ENCODE data around the gene TM9SF4. TPM values are rescaled to one million over a fixed set of nuclear protein-coding genes. Genes with fewer than 3 reads are reported as not detected.

TM9SF4 gene
- total RNA-seq, 2 donors from 2014 or later: 77.2 to 84.8 TPM

- Histone ChIP-seq H3K27me3 (ENCODE audit: control insufficient read depth, insufficient read depth, low read length, poor library complexity, severe bottlenecking) (no peaks in the 10 kb centered on the region), H3K36me3 (ENCODE audit: control insufficient read depth, insufficient read depth, low read length) (peaks cover 31% of the 10 kb centered on the region), H3K4me1 (ENCODE audit: control insufficient read depth, insufficient read depth, low read length) (no peaks in the 10 kb centered on the region), H3K9ac (ENCODE audit: extremely low read depth, low read length, poor library complexity, severe bottlenecking) (no peak overlapping the region), H3K4me3 (ENCODE audit: low read length) (no peak overlapping the region), H3K27ac (ENCODE audit: low read depth, low read length) (no peak overlapping the region), H3K9me3 (ENCODE audit: control insufficient read depth, low read length) (peaks cover 14% of the 10 kb centered on the region)
- no peaks in the 10 kb centered on the region for H3K27me3 Mint-ChIP-seq (ENCODE audit: insufficient read depth)
- no peak for TF ChIP-seq CTCF (conservative IDR thresholded peaks at IDR 0.05)
- WGBS, 2 experiments (ENCODE audit: insufficient coverage in 1 of 2, insufficient read length in 1 of 2): 91 to 96% methylated on average over 8 of the region's 8 CpGs
- H3K27ac Mint-ChIP-seq: peak overlapping the region; percentile 29
- H3K9me3 Mint-ChIP-seq: peaks cover 20% of the 10 kb centered on the region
- H3K36me3 Mint-ChIP-seq (ENCODE audit: low read depth): peaks cover 45% of the 10 kb centered on the region
- H3K4me1 Mint-ChIP-seq: peaks cover 6% of the 10 kb centered on the region
- no peak overlapping the region for H3K4me3 Mint-ChIP-seq
- DNase-seq: no peak
These were observed 17.4 kb downstream of the TM9SF4 start for GRCh38 chr20:32126919-32127318.

GRCh38 chr20:32127347-32127746 lies 17.8 kb downstream of the TM9SF4 start:
- H3K4me1 Mint-ChIP-seq: peaks cover 6% of the 10 kb centered on the region
- H3K9me3 ChIP-seq (ENCODE audit: control insufficient read depth, low read length): peaks cover 14% of the 10 kb centered on the region
- TF ChIP-seq CTCF (conservative IDR thresholded peaks at IDR 0.05): no peak
- H3K27me3 Mint-ChIP-seq (ENCODE audit: insufficient read depth): no peaks in the 10 kb centered on the region
- 90 to 96% methylated on average over 3 to 5 of the region's 5 CpGs for WGBS, 2 experiments (ENCODE audit: insufficient coverage in 1 of 2, insufficient read length in 1 of 2)
- H3K27ac Mint-ChIP-seq: peak overlapping the region; percentile 29
- peaks cover 44% of the 10 kb centered on the region for H3K36me3 Mint-ChIP-seq (ENCODE audit: low read depth)
- no peak overlapping the region for H3K4me3 ChIP-seq (ENCODE audit: low read length)
- H3K4me1 ChIP-seq (ENCODE audit: control insufficient read depth, insufficient read depth, low read length): no peaks in the 10 kb centered on the region
- DNase-seq: no peak
- H3K27ac ChIP-seq (ENCODE audit: low read depth, low read length): no peak overlapping the region
- H3K9me3 Mint-ChIP-seq: peaks cover 19% of the 10 kb centered on the region
- H3K4me3 Mint-ChIP-seq: no peak overlapping the region
- peaks cover 31% of the 10 kb centered on the region for H3K36me3 ChIP-seq (ENCODE audit: control insufficient read depth, insufficient read depth, low read length)
- H3K27me3 ChIP-seq (ENCODE audit: control insufficient read depth, insufficient read depth, low read length, poor library complexity, severe bottlenecking): no peaks in the 10 kb centered on the region
- no peak overlapping the region for H3K9ac ChIP-seq (ENCODE audit: extremely low read depth, low read length, poor library complexity, severe bottlenecking)

GRCh38 chr20:32128167-32128566 lies 18.7 kb downstream of the TM9SF4 start:
- Histone ChIP-seq H3K27ac (ENCODE audit: low read depth, low read length) (no peak overlapping the region), H3K9me3 (ENCODE audit: control insufficient read depth, low read length) (peaks cover 13% of the 10 kb centered on the region), H3K36me3 (ENCODE audit: control insufficient read depth, insufficient read depth, low read length) (peaks cover 35% of the 10 kb centered on the region), H3K4me1 (ENCODE audit: control insufficient read depth, insufficient read depth, low read length) (no peaks in the 10 kb centered on the region), H3K4me3 (ENCODE audit: low read length) (no peak overlapping the region), H3K9ac (ENCODE audit: extremely low read depth, low read length, poor library complexity, severe bottlenecking) (no peak overlapping the region), H3K27me3 (ENCODE audit: control insufficient read depth, insufficient read depth, low read length, poor library complexity, severe bottlenecking) (no peaks in the 10 kb centered on the region)
- Mint-ChIP-seq H3K4me1 (peaks cover 6% of the 10 kb centered on the region), H3K27me3 (ENCODE audit: insufficient read depth) (no peaks in the 10 kb centered on the region), H3K4me3 (no peak overlapping the region), H3K9me3 (peaks cover 12% of the 10 kb centered on the region), H3K27ac (no peak overlapping the region), H3K36me3 (ENCODE audit: low read depth) (peaks cover 43% of the 10 kb centered on the region)
- no peak for TF ChIP-seq CTCF (conservative IDR thresholded peaks at IDR 0.05)
- WGBS, 2 experiments (ENCODE audit: insufficient coverage in 1 of 2, insufficient read length in 1 of 2): 100% methylated on average over 2 of the region's 2 CpGs; no CpG with 5 or more reads in 1 of the 2 experiments
- DNase-seq: no peak

All from endodermal cell (in vitro differentiated cells).